GM21526 (cell line): ENCODE measurements around the gene IGLL5.
"Not testable (repeated sequence)": the region's sequence is repeated elsewhere in the genome, so short reads cannot be mapped to it uniquely, and the experiment has no call there.

ENCODE experiments used
- ATAC-seq: cut with Tn5 transposase; IDR thresholded peaks from one replicate; pipeline ENCODE4 v1.9.1; 2021; ENCODE audit warnings: moderate library complexity; ENCODE audit not compliant: unreplicated experiment, low FRiP score

Gene IGLL5

GRCh38 chr22:22898411-22898950, 10.9 kb downstream of the IGLL5 start:
- not testable (repeated sequence) for ATAC-seq

- ATAC-seq, result not testable (repeated sequence)
These were observed 11.9 kb downstream of the IGLL5 start for GRCh38 chr22:22899342-22900080.

GRCh38 chr22:22900527-22901205, 13.1 kb downstream of the IGLL5 start:
- ATAC-seq, result not testable (repeated sequence)

- ATAC-seq, result no peak
These were observed 14.1 kb downstream of the IGLL5 start for GRCh38 chr22:22901578-22902218.

GRCh38 chr22:22902247-22903001, 14.8 kb downstream of the IGLL5 start:
- no peak for ATAC-seq

- ATAC-seq, result no peak
These were observed 15.8 kb downstream of the IGLL5 start for GRCh38 chr22:22903355-22903777.

GRCh38 chr22:22903781-22904192, 16.2 kb downstream of the IGLL5 start:
- not testable (repeated sequence) for ATAC-seq

- ATAC-seq, result not testable (repeated sequence)
These were observed 17.1 kb downstream of the IGLL5 start for GRCh38 chr22:22904736-22905135.

- not testable (repeated sequence) for ATAC-seq
These were observed 18.8 kb downstream of the IGLL5 start for GRCh38 chr22:22906391-22906790.

- no peak for ATAC-seq
These were observed 19.4 kb downstream of the IGLL5 start for GRCh38 chr22:22906907-22907550.

GRCh38 chr22:22907551-22908494, 20.2 kb downstream of the IGLL5 start:
- ATAC-seq, result no peak

- no peak for ATAC-seq
These were observed 20.9 kb downstream of the IGLL5 start for GRCh38 chr22:22908495-22908861.

GRCh38 chr22:22908941-22909604, 21.5 kb downstream of the IGLL5 start:
- no peak for ATAC-seq

GRCh38 chr22:22909605-22910271, 22.1 kb downstream of the IGLL5 start:
- ATAC-seq, result no peak

GRCh38 chr22:22910272-22911240, 22.9 kb downstream of the IGLL5 start:
- ATAC-seq, result no peak

- ATAC-seq, result no peak
These were observed 23.9 kb downstream of the IGLL5 start for GRCh38 chr22:22911327-22912134.
